DOHH2 (cell line): Measurements from ENCODE around the gene FRY.

Source experiments
- EZH2phosphoT487 ChIP-seq: fragments of 200-600 bp; sonication (generic); IDR thresholded peaks from 2 replicates; pipeline ENCODE4 v1.6.1; 2017; ENCODE audit warnings: borderline replicate concordance, mild to moderate bottlenecking, antibody characterized with exemption, low read length, moderate library complexity, mixed read lengths
- TF ChIP-seq, protein P1 (sequence below): fragments of 200-600 bp; sonication (generic); IDR thresholded peaks from one replicate; pipeline ENCODE4 v1.5.1; 2014; ENCODE audit warnings: antibody characterized with exemption, mild to moderate bottlenecking, low read depth, low read length; ENCODE audit not compliant: poor library complexity, severe bottlenecking

GRCh38 chr13:32081591-32081990, 50.0 kb downstream of the FRY start:
- TF ChIP-seq, protein P1, sequence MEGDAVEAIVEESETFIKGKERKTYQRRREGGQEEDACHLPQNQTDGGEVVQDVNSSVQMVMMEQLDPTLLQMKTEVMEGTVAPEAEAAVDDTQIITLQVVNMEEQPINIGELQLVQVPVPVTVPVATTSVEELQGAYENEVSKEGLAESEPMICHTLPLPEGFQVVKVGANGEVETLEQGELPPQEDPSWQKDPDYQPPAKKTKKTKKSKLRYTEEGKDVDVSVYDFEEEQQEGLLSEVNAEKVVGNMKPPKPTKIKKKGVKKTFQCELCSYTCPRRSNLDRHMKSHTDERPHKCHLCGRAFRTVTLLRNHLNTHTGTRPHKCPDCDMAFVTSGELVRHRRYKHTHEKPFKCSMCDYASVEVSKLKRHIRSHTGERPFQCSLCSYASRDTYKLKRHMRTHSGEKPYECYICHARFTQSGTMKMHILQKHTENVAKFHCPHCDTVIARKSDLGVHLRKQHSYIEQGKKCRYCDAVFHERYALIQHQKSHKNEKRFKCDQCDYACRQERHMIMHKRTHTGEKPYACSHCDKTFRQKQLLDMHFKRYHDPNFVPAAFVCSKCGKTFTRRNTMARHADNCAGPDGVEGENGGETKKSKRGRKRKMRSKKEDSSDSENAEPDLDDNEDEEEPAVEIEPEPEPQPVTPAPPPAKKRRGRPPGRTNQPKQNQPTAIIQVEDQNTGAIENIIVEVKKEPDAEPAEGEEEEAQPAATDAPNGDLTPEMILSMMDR = no peak
- no peak for TF ChIP-seq EZH2phosphoT487
